ENCODE measurements around the gene SMIM10L2A. TPM values are rescaled to one million over a fixed set of nuclear protein-coding genes. Genes with fewer than 3 reads are reported as not detected.

SMIM10L2A gene
- polyA plus RNA-seq, 3 donors, result not detected

- Mint-ChIP-seq H3K4me3 (no peak overlapping the region), H3K4me1 (peaks cover 12% of the 10 kb centered on the region), H3K27ac (no peak overlapping the region)
Measured at GRCh38 chrX:135382260-135382659, 39.5 kb upstream of the SMIM10L2A start.

GRCh38 chrX:135383249-135383648 lies 38.5 kb upstream of the SMIM10L2A start:
- DNase-seq, result no peak
- no peak overlapping the region for H3K4me3 ChIP-seq (replicated peaks in 1 of 3; ENCODE audit: low read depth in 2 of 3, low read length in 3 of 3)
- Mint-ChIP-seq H3K27ac (no peak overlapping the region), H3K36me3 (no peaks in the 10 kb centered on the region), H3K9me3 (peaks cover 0 to 6% (median 0%) of the 10 kb centered on the region in 7 donors), H3K27me3 (ENCODE audit: low read depth in 3 of 3) (peaks cover 0 to 3% (median 2%) of the 10 kb centered on the region in 3 donors), H3K4me3 (no peak overlapping the region), H3K4me1 (peaks cover 12% of the 10 kb centered on the region)
- no peak overlapping the region for H3K27ac ChIP-seq (ENCODE audit: low read depth in 1 of 2, low read length in 2 of 2)
- no peak overlapping the region for H3K9ac ChIP-seq (ENCODE audit: insufficient read depth, low read length, poor library complexity, severe bottlenecking)
- no peaks in the 10 kb centered on the region for H3K36me3 ChIP-seq (replicated peaks in 1 of 2; ENCODE audit: control insufficient read depth in 1 of 2, insufficient read depth in 2 of 2, low read length in 2 of 2)
- H3K9me3 ChIP-seq (replicated peaks in 1 of 2; ENCODE audit: control insufficient read depth in 1 of 2, insufficient read depth in 1 of 2, low read length in 2 of 2), result no peaks in the 10 kb centered on the region
- no peak overlapping the region for H2AFZ ChIP-seq (ENCODE audit: insufficient read depth, low read depth, low read length, poor library complexity, severe bottlenecking)
- no peaks in the 10 kb centered on the region for H4K20me1 ChIP-seq (ENCODE audit: insufficient read depth, low read length)
- WGBS (ENCODE audit: insufficient coverage), result no CpG with 5 or more reads among the region's 2 CpGs
- no peaks in the 10 kb centered on the region for H3K27me3 ChIP-seq (ENCODE audit: control insufficient read depth in 2 of 2, insufficient read depth in 2 of 2, low read length in 2 of 2)
- no peak overlapping the region for H3K4me2 ChIP-seq (replicated peaks; ENCODE audit: extremely low read depth, low read length, poor library complexity, severe bottlenecking)
- TF ChIP-seq CTCF (IDR thresholded peaks at IDR 0.05), result no peak
- intact Hi-C loops (cut with micrococcal nuclease), result no loop called here
- H3K4me1 ChIP-seq (ENCODE audit: control insufficient read depth in 1 of 2, insufficient read depth in 2 of 2, low read length in 2 of 2), result no peaks in the 10 kb centered on the region
- H3K79me2 ChIP-seq (ENCODE audit: insufficient read depth, low read length), result no peaks in the 10 kb centered on the region

More at GRCh38 chrX:135382260-135382659, 39.5 kb upstream of the SMIM10L2A start:
- intact Hi-C loops (cut with micrococcal nuclease), result no loop called here
- Mint-ChIP-seq H3K36me3 (no peaks in the 10 kb centered on the region), H3K27me3 (ENCODE audit: low read depth in 3 of 3) (peaks cover 0 to 2% (median 2%) of the 10 kb centered on the region in 3 donors), H3K9me3 (peaks cover 0 to 6% (median 0%) of the 10 kb centered on the region in 7 donors)
- Histone ChIP-seq H4K20me1 (ENCODE audit: insufficient read depth, low read length) (no peaks in the 10 kb centered on the region), H3K36me3 (replicated peaks in 1 of 2; ENCODE audit: control insufficient read depth in 1 of 2, insufficient read depth in 2 of 2, low read length in 2 of 2) (no peaks in the 10 kb centered on the region), H3K4me1 (ENCODE audit: control insufficient read depth in 1 of 2, insufficient read depth in 2 of 2, low read length in 2 of 2) (no peaks in the 10 kb centered on the region), H2AFZ (ENCODE audit: insufficient read depth, low read depth, low read length, poor library complexity, severe bottlenecking) (no peak overlapping the region), H3K9ac (ENCODE audit: insufficient read depth, low read length, poor library complexity, severe bottlenecking) (no peak overlapping the region), H3K79me2 (ENCODE audit: insufficient read depth, low read length) (no peaks in the 10 kb centered on the region), H3K4me3 (replicated peaks in 1 of 3; ENCODE audit: low read depth in 2 of 3, low read length in 3 of 3) (no peak overlapping the region), H3K9me3 (replicated peaks in 1 of 2; ENCODE audit: control insufficient read depth in 1 of 2, insufficient read depth in 1 of 2, low read length in 2 of 2) (no peaks in the 10 kb centered on the region), H3K4me2 (replicated peaks; ENCODE audit: extremely low read depth, low read length, poor library complexity, severe bottlenecking) (no peak overlapping the region), H3K27ac (ENCODE audit: low read depth in 1 of 2, low read length in 2 of 2) (no peak overlapping the region), H3K27me3 (ENCODE audit: control insufficient read depth in 2 of 2, insufficient read depth in 2 of 2, low read length in 2 of 2) (no peaks in the 10 kb centered on the region)
- no peak for DNase-seq
- no CpG with 5 or more reads among the region's 1 CpG for WGBS (ENCODE audit: insufficient coverage)
- no peak for TF ChIP-seq CTCF (IDR thresholded peaks at IDR 0.05)
